ENCODE data around the gene SDR9C7.

- TF ChIP-seq CTCF (IDR thresholded peaks at IDR 0.05; ENCODE audit: insufficient read depth, low read depth, low read length) (no peak), EZH2 (IDR thresholded peaks at IDR 0.05; ENCODE audit: insufficient read depth, low read length) (no peak)
These were observed 48.9 kb downstream of the SDR9C7 start for GRCh38 chr12:56885316-56885715.

Measured in astrocyte (in vitro differentiated cells and primary cell).